ENCODE data around the gene C17orf67.

- TF ChIP-seq EZH2 (IDR thresholded peaks at IDR 0.05) (no peak), EZH2phosphoT487 (IDR thresholded peaks at IDR 0.05) (no peak)
Measured at GRCh38 chr17:56756536-56756935, 77.2 kb downstream of the C17orf67 start.

Measured in neural progenitor cell (in vitro differentiated cells).